SK-N-SH (cell line): Measurements from ENCODE around the gene HPN. TPM values are rescaled to one million over a fixed set of nuclear protein-coding genes. Genes with fewer than 3 reads are reported as not detected.

ENCODE experiments used
- CTCF ChIA-PET: fragments of 300-600, 350-600 bp; formaldehyde crosslinking; extraction: SDS; loops from one replicate; lab custom pipeline; 2021; lab: Yijun Ruan, JAX
- POLR2A ChIA-PET: fragments of 350-600 bp; sonication (Branson Sonifier 250); formaldehyde crosslinking; extraction: SDS; loops from one replicate; lab custom pipeline; 2020; ENCODE audit warnings: antibody characterized with exemption, inconsistent platforms; lab: Yijun Ruan, JAX
- DNase-seq: peaks from one replicate; pipeline ENCODE4 v3.0.0; 2012
- H2AFZ ChIP-seq: fragments of 200-600 bp; sonication (generic); 2 replicates; pipeline ENCODE4 v1.8.1; 2016; ENCODE audit warnings: antibody characterized with exemption, mild to moderate bottlenecking, low read depth
- H3F3A ChIP-seq: fragments of 200-600 bp; sonication (generic); replicated peaks from 2 replicates; pipeline ENCODE3; 2016; ENCODE audit warnings: antibody characterized with exemption, mild to moderate bottlenecking; ENCODE audit not compliant: insufficient read depth
- H3K27ac ChIP-seq, 2 experiments: fragments of 200-500 bp in 1 of 2; fragments of 200-600 bp in 1 of 2; sonication (Bioruptor generic) in 1 of 2; sonication (generic), shearing (Covaris generic) in 1 of 2; 2 replicates each; pipeline versions ENCODE4 v1.5.1 to v1.6.1; 2014 to 2016; ENCODE audit warnings: low read depth in 2 of 2, inconsistent platforms in 1 of 2, low read length in 1 of 2, mild to moderate bottlenecking in 1 of 2, mixed read lengths in 1 of 2
- H3K27me3 ChIP-seq: fragments of 200-600 bp; sonication (generic), shearing (Covaris generic); 2 replicates; pipeline ENCODE4 v1.6.1; 2016; ENCODE audit warnings: mixed run types; ENCODE audit not compliant: insufficient read depth
- H3K36me3 ChIP-seq, 2 experiments: fragments of 200-500 bp in 1 of 2; fragments of 200-600 bp in 1 of 2; sonication (Bioruptor generic) in 1 of 2; sonication (generic) in 1 of 2; replicated peaks in 1 of 2; 2 replicates each; pipeline versions ENCODE3 to v1.5.1; 2014 to 2016; ENCODE audit warnings: low read length in 1 of 2, mild to moderate bottlenecking in 1 of 2; ENCODE audit not compliant: insufficient read depth in 2 of 2, control insufficient read depth in 1 of 2
- H3K4me1 ChIP-seq, 2 experiments: fragments of 200-500 bp in 1 of 2; fragments of 200-600 bp in 1 of 2; sonication (Bioruptor generic) in 1 of 2; sonication (generic), shearing (Covaris generic) in 1 of 2; 2 replicates each; pipeline versions ENCODE4 v1.5.1 to v1.6.1; 2014 to 2016; ENCODE audit warnings: low read depth in 1 of 2, low read length in 1 of 2, mixed run types in 1 of 2; ENCODE audit not compliant: insufficient read depth in 2 of 2, control insufficient read depth in 1 of 2
- H3K4me2 ChIP-seq: fragments of 200-600 bp; sonication (generic), shearing (Covaris generic); 2 replicates; pipeline ENCODE4 v1.6.1; 2017; ENCODE audit warnings: mixed run types
- H3K4me3 ChIP-seq, 2 experiments: fragments of 200-500 bp in 1 of 2; fragments of 200-600 bp in 1 of 2; sonication (Bioruptor generic) in 1 of 2; sonication (generic), shearing (Covaris generic) in 1 of 2; 2 replicates each; pipeline versions ENCODE4 v1.5.1 to v1.8.1; 2014 to 2016; ENCODE audit warnings: low read depth in 2 of 2, inconsistent platforms in 1 of 2, low read length in 1 of 2, mild to moderate bottlenecking in 1 of 2, mixed read lengths in 1 of 2, moderate library complexity in 1 of 2
- H3K79me2 ChIP-seq: fragments of 200-600 bp; sonication (generic); 2 replicates; pipeline ENCODE4 v1.8.1; 2017; ENCODE audit warnings: mild to moderate bottlenecking; ENCODE audit not compliant: insufficient read depth
- H3K9ac ChIP-seq: fragments of 200-600 bp; sonication (generic); 2 replicates; pipeline ENCODE4 v1.6.1; 2017; ENCODE audit warnings: mixed run types
- H3K9me2 ChIP-seq: fragments of 200-600 bp; sonication (generic); 2 replicates; pipeline ENCODE4 v1.6.1; 2017; ENCODE audit warnings: mixed run types
- H3K9me3 ChIP-seq: fragments of 200-600 bp; sonication (generic); 2 replicates; pipeline ENCODE4 v1.6.1; 2017; ENCODE audit warnings: mixed run types, mild to moderate bottlenecking, moderate library complexity
- H4K20me1 ChIP-seq: fragments of 200-600 bp; sonication (generic); 2 replicates; pipeline ENCODE4 v1.6.1; 2017; ENCODE audit warnings: mild to moderate bottlenecking, mixed run types; ENCODE audit not compliant: insufficient read depth
- EZH2phosphoT487 ChIP-seq: fragments of 200-600 bp; sonication (generic); IDR thresholded peaks from 2 replicates; pipeline ENCODE4 v1.6.1; 2017; ENCODE audit warnings: low read depth, mixed run types, mild to moderate bottlenecking, antibody characterized with exemption, moderate library complexity, borderline replicate concordance
- FOXM1 ChIP-seq: IDR thresholded peaks from 2 replicates; pipeline ENCODE4 v1.4.0; 2012; ENCODE audit warnings: low read depth, mild to moderate bottlenecking
- GATA2 ChIP-seq: sonication (generic); formaldehyde crosslinking; IDR thresholded peaks from 2 replicates; pipeline ENCODE4 v1.5.0; 2020; ENCODE audit warnings: mild to moderate bottlenecking, missing genetic modification reagents
- MAX ChIP-seq: IDR thresholded peaks from 2 replicates; pipeline ENCODE4 v1.4.0; 2012; ENCODE audit warnings: low read depth
- MXI1 ChIP-seq: IDR thresholded peaks from 2 replicates; pipeline ENCODE4 v1.6.1; 2012; ENCODE audit warnings: mild to moderate bottlenecking, low read depth, low read length, improper control_type of control experiment
- NRF1 ChIP-seq: IDR thresholded peaks from 2 replicates; pipeline ENCODE4 v1.6.1; 2012; ENCODE audit warnings: low read depth, mild to moderate bottlenecking, low read length
- PBX3 ChIP-seq: IDR thresholded peaks from 2 replicates; pipeline ENCODE4; 2012
- POLR2AphosphoS5 ChIP-seq: IDR thresholded peaks from 2 replicates; pipeline ENCODE4 v1.6.1; 2012; ENCODE audit warnings: low read depth, low read length
- RAD21 ChIP-seq: IDR thresholded peaks from 2 replicates; pipeline ENCODE4 v1.6.1; 2012; ENCODE audit warnings: mild to moderate bottlenecking, low read length
- REST ChIP-seq: IDR thresholded peaks from 2 replicates; pipeline ENCODE4 v1.6.1; 2012; ENCODE audit warnings: mild to moderate bottlenecking, low read depth, low read length, moderate library complexity
- RXRA ChIP-seq: IDR thresholded peaks from 2 replicates; pipeline ENCODE4 v1.4.0; 2012; ENCODE audit warnings: low read depth, mild to moderate bottlenecking, borderline replicate concordance
- SMC3 ChIP-seq: IDR thresholded peaks from 2 replicates; pipeline ENCODE4 v1.6.1; 2012; ENCODE audit warnings: low read depth, low read length, improper control_type of control experiment
- TAF1 ChIP-seq: IDR thresholded peaks from 2 replicates; pipeline ENCODE4 v1.6.1; 2012; ENCODE audit warnings: low read depth, mild to moderate bottlenecking, low read length, moderate library complexity, borderline replicate concordance
- USF2 ChIP-seq: fragments of 150-350 bp; IDR thresholded peaks from 2 replicates; pipeline ENCODE4 v1.6.1; 2017; ENCODE audit warnings: antibody characterized with exemption, low read length, low read depth, borderline replicate concordance
- ZBTB33 ChIP-seq: IDR thresholded peaks from 2 replicates; pipeline ENCODE4 v1.4.0; 2012; ENCODE audit warnings: low read depth, borderline replicate concordance
- WGBS: methylation state at CpG from one replicate; pipeline ENCODE4 v1.1.6; 2017; ENCODE audit warnings: low lambda C conversion rate; 5-methylcytosine and 5-hydroxymethylcytosine counted together
- polyA plus RNA-seq, 3 experiments: library from polyadenylated mRNA; depleted of rRNA; stranded (reverse); fragments of >200 nt; gene quantifications; 2 replicates each; pipeline ENCODE4 v1.2.3, GENCODE V29; 2012

The HPN gene
- polyA plus RNA-seq, 1 of the 3 experiments (the other 2 are of a cell fraction), result 0.05 TPM

GRCh38 chr19:35061583-35062373, 20.3 kb downstream of the HPN start:
- POLR2A ChIA-PET, result no interaction called here
- TF ChIP-seq RXRA (no peak), PBX3 (no peak), RAD21 (no peak), POLR2AphosphoS5 (no peak), USF2 (no peak), MAX (no peak), ZBTB33 (no peak), NRF1 (no peak), GATA2 (CRISPR knock-in tag) (no peak), EZH2phosphoT487 (no peak), MXI1 (no peak), SMC3 (no peak), FOXM1 (no peak), TAF1 (no peak), REST (no peak)
- Histone ChIP-seq H3K36me3 (no peaks in the 10 kb centered on the region), H3K4me3 (no peak overlapping the region), H4K20me1 (no peaks in the 10 kb centered on the region), H3K27me3 (peaks cover 36% of the 10 kb centered on the region; the same call in 1 of the 2 replicates), H3K9me2 (no peaks in the 10 kb centered on the region), H3F3A (no peaks in the 10 kb centered on the region), H3K4me1 (no peaks in the 10 kb centered on the region), H3K27ac (no peak overlapping the region), H3K79me2 (no peaks in the 10 kb centered on the region), H3K9me3 (no peaks in the 10 kb centered on the region), H3K9ac (no peak overlapping the region), H2AFZ (no peak overlapping the region), H3K4me2 (no peak overlapping the region)
- DNase-seq, result no peak
- CTCF ChIA-PET, result interaction anchor here (1.0 to 1.5 kb wide), 4 partner anchors 17 to 79 kb away, joined by 3 to 5 read pairs (median 4); no protein-coding TSS in a partner anchor
- WGBS, result 34% methylated on average over 7 of the region's 7 CpGs
